A549 (cell line): ENCODE data around the gene PAK3. TPM values are rescaled to one million over a fixed set of nuclear protein-coding genes. Genes with fewer than 3 reads are reported as not detected.

Experiments
- ATAC-seq, 2 experiments: fragments of 200-7000 bp in 1 of 2; fragments of >200 bp in 1 of 2; cut with Nextera tagmentation in 1 of 2; cut with Tn5 transposase in 1 of 2; 3 replicates each; pipeline versions ENCODE4 v1.8.0 to v1.9.1; 2018 to 2020; ENCODE audit warnings: mild to moderate bottlenecking in 1 of 2, moderate library complexity in 1 of 2
- CTCF ChIA-PET: fragments of 300-600 bp; sonication (Branson Sonifier 250); formaldehyde crosslinking; extraction: SDS; loops from one replicate; lab custom pipeline; 2021; ENCODE audit warnings: antibody characterized with exemption, inconsistent platforms; lab: Yijun Ruan, JAX
- POLR2A ChIA-PET: fragments of 350-600 bp; formaldehyde crosslinking; extraction: SDS; loops from one replicate; lab custom pipeline; 2021; ENCODE audit warnings: antibody characterized with exemption, inconsistent platforms; lab: Yijun Ruan, JAX
- DNase-seq, 2 experiments: peaks; one replicate each; pipeline versions ENCODE4 v3.0.0 to v3.0.0-alpha.2; 2011 to 2016; ENCODE audit warnings: low read depth in 1 of 2, low spot score in 1 of 2
- FAIRE-seq: peaks from 2 replicates; lab custom pipeline; 2011; peaks lifted over from hg19 to GRCh38; lab: Jason Lieb, UNC
- H3K27ac ChIP-seq, 2 experiments: fragments of >200 bp; sonication (Bioruptor Twin); formaldehyde crosslinking; 3 replicates each; pipeline ENCODE4 v1.5.1; 2016 to 2017
- H3K4me1 ChIP-seq: fragments of >200 bp; sonication (Bioruptor Twin); formaldehyde crosslinking; 3 replicates; pipeline ENCODE4 v1.6.1; 2016
- H3K4me2 ChIP-seq: fragments of >200 bp; sonication (Bioruptor Twin); formaldehyde crosslinking; 3 replicates; pipeline ENCODE4 v1.6.1; 2016
- H3K4me3 ChIP-seq: fragments of >200 bp; sonication (Bioruptor Twin); formaldehyde crosslinking; 3 replicates; pipeline ENCODE4 v1.5.1; 2016
- H3K9me3 ChIP-seq: fragments of >200 bp; sonication (Bioruptor Twin); formaldehyde crosslinking; 3 replicates; pipeline ENCODE4 v1.6.1; 2016
- CTCF ChIP-seq: fragments of >200 bp; sonication (Bioruptor Twin); formaldehyde crosslinking; IDR thresholded peaks from 3 replicates; pipeline ENCODE4 v1.5.1; 2016
- E2F6 ChIP-seq: IDR thresholded peaks from 2 replicates; pipeline ENCODE4 v1.6.1; 2012; ENCODE audit warnings: low read depth, borderline replicate concordance
- GATA3 ChIP-seq: IDR thresholded peaks from 2 replicates; pipeline ENCODE4 v1.6.1; 2012; ENCODE audit warnings: borderline replicate concordance
- MAFK ChIP-seq: fragments of 450-650 bp; IDR thresholded peaks from 2 replicates; pipeline ENCODE4 v1.6.1; 2014; ENCODE audit not compliant: partially characterized antibody
- NPAS2 ChIP-seq: fragments of 250-450 bp; sonication (Bioruptor Pico); IDR thresholded peaks from 2 replicates; pipeline ENCODE4 v1.8.0; 2022; ENCODE audit warnings: mild to moderate bottlenecking, moderate library complexity, borderline replicate concordance
- RAD21 ChIP-seq, 2 experiments: fragments of >200 bp in 1 of 2; sonication (Bioruptor Twin) in 1 of 2; formaldehyde crosslinking in 1 of 2; IDR thresholded peaks in 1 of 2; conservative IDR thresholded peaks in 1 of 2; 2 replicates in 1 of 2; 3 replicates in 1 of 2; pipeline ENCODE4 v1.6.1; 2012 to 2018; ENCODE audit warnings: inconsistent platforms in 1 of 2
- REST ChIP-seq: fragments of 200-600 bp; sonication (generic); IDR thresholded peaks from 2 replicates; pipeline ENCODE4 v1.6.1; 2016; ENCODE audit warnings: antibody characterized with exemption, mild to moderate bottlenecking, moderate library complexity
- SMC3 ChIP-seq: fragments of >200 bp; sonication (Bioruptor Twin); formaldehyde crosslinking; IDR thresholded peaks from 3 replicates; pipeline ENCODE4 v1.6.1; 2018; ENCODE audit warnings: inconsistent platforms
- ZSCAN20 ChIP-seq: fragments of 250-450 bp; sonication (Bioruptor Pico); IDR thresholded peaks from 2 replicates; pipeline ENCODE4 v1.8.0; 2022; ENCODE audit warnings: mild to moderate bottlenecking, moderate library complexity
- WGBS: methylation state at CpG from one replicate; pipeline ENCODE4 v1.1.6; 2017; ENCODE audit errors: missing lambda C conversion rate; 5-methylcytosine and 5-hydroxymethylcytosine counted together
- polyA plus RNA-seq, 4 experiments: library from polyadenylated mRNA; depleted of rRNA in 3 of 4; stranded (reverse); fragments of >200 nt; fragmentation: RNase III in 1 of 4; extraction: RNeasy Plus Mini Kit Qiagen cat#74134 plus additional on column Dnase treatment in 1 of 4; gene quantifications; 2 replicates in 3 of 4; 3 replicates in 1 of 4; pipeline ENCODE4 v1.2.3, GENCODE V29; 2011 to 2017

Gene PAK3
- polyA plus RNA-seq, 2 of the 4 experiments (the other 2 are of a cell fraction) = 0.06 to 0.17 TPM

GRCh38 chrX:111244235-111244750 is 148.3 kb downstream of the PAK3 start:
- Histone ChIP-seq H3K27ac (no peak overlapping the region), H3K4me3 (no peak overlapping the region), H3K4me2 (no peak overlapping the region), H3K9me3 (no peaks in the 10 kb centered on the region), H3K4me1 (no peaks in the 10 kb centered on the region)
- TF ChIP-seq NPAS2 (CRISPR knock-in tag) (no peak), RAD21 (conservative IDR thresholded peaks at IDR 0.05 in 1 of 2, IDR thresholded peaks at IDR 0.05 in 1 of 2) (peak; percentile 58 to 62), ZSCAN20 (CRISPR knock-in tag) (no peak), E2F6 (no peak), CTCF (peak; percentile 50), REST (no peak), SMC3 (peak; percentile 37; the same call in 2 of the 3 replicates), GATA3 (no peak)
- FAIRE-seq (no peak), ATAC-seq (no peak), DNase-seq (peak; percentile 8 to 12)
- WGBS = 6% methylated on average over 2 of the region's 2 CpGs
- ChIA-PET CTCF (interaction anchor here (0.6 to 1.9 kb wide), 20 partner anchors 10 to 826 kb away, joined by 3 to 12 read pairs (median 4); partner anchors contain the start of gene PAK3), POLR2A (no interaction called here)

GRCh38 chrX:111254896-111255693 is 159.1 kb downstream of the PAK3 start:
- no peak overlapping the region for H3K27ac ChIP-seq
- H3K4me1 ChIP-seq = no peaks in the 10 kb centered on the region
- 35% methylated on average over 7 of the region's 7 CpGs for WGBS
- ATAC-seq (no peak), FAIRE-seq (peak; percentile 93), DNase-seq (no peak)
- no peak overlapping the region for H3K4me2 ChIP-seq
- no peaks in the 10 kb centered on the region for H3K9me3 ChIP-seq
- no peak overlapping the region for H3K4me3 ChIP-seq
- ChIA-PET CTCF (no interaction called here), POLR2A (no interaction called here)
- TF ChIP-seq MAFK (peak; percentile 72), REST (no peak)
